AG20443 (cell line): Measurements from ENCODE around the gene ZNF800.

Experiments used
- DNase-seq: peaks from one replicate; pipeline ENCODE4 v3.0.0; 2012; ENCODE audit warnings: low spot score, mixed read lengths

ZNF800 gene

DNA sequence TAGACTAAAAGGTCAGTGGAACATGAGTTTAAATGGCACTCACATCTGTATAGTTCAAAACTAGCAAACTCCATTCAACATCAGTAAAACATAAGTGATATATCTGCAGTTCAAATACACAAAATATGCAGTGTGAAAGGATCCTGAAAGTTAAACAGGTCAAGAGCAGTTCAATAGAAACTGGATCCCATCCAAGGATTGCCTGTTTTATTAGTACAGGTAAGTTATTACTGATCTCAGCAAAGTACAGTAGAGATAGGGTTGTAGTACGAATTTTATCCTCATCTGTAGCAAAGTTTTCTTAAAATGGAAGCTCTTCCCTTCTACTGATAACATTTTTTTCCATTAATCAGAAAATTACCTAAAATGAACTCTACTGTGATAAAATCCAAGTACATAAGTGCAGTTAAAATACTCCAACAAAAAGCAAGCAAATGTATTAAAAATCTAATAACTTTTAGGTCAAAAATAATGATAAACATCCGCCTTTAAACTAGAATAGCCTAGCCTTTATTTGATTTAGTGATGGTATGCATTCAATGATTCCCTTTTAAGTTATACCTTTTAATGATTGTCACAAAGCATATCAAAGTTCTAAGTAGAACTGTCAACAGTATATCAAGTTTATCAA lies 2.2 kb downstream of the ZNF800 start:
- no peak for DNase-seq

- DNase-seq = no peak
These were observed 3.2 kb downstream of the ZNF800 start for GRCh38 chr7:127389321-127389720.

- no peak for DNase-seq
These were observed 4.5 kb downstream of the ZNF800 start for GRCh38 chr7:127387974-127388373.

- no peak for DNase-seq
These were observed 9.2 kb downstream of the ZNF800 start for GRCh38 chr7:127383123-127383835.

- DNase-seq = no peak
These were observed 10.0 kb downstream of the ZNF800 start for GRCh38 chr7:127382301-127383085.

GRCh38 chr7:127380479-127380878 lies 12.0 kb downstream of the ZNF800 start:
- DNase-seq = no peak

GRCh38 chr7:127379642-127380041 lies 12.9 kb downstream of the ZNF800 start:
- DNase-seq = no peak

DNA sequence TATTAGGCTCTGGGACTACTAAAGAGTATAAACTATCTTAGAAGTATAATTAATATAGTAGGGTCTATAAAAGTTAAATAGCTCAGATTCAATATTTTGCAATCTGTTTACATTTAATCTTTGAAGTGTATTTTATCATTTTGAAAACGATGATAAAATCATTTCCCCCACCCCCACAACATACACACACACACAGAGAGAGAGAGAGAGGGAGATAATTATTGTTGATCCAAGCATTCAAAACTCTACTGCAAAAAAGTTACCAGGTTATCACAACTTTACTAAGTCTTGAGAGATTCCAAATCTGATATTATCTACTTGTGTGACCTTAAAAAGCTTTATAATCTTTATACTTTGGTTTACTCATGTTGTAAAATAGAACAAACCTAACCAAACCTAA lies 14.0 kb downstream of the ZNF800 start:
- DNase-seq = no peak

DNA sequence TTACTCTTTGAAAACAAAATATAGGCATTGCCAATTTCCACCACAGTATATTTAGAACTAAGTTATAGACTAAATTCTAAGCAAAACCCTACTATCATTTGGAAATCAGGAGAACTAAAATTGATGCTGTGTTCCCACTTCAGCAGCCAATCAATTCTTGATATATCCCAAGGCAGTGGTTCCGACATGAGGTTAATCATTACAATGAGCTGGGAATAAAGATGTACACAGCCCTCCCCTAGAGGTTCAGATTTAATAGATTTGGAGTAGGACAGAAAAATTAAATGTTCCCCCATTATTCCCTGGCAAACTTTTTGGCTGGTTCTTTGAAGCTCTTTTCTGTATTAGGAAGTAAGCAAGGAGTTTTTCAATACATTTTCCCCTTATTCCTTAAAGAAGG lies 15.1 kb downstream of the ZNF800 start:
- no peak for DNase-seq

- no peak for DNase-seq
These were observed 16.9 kb downstream of the ZNF800 start for GRCh38 chr7:127375631-127376030.

DNA sequence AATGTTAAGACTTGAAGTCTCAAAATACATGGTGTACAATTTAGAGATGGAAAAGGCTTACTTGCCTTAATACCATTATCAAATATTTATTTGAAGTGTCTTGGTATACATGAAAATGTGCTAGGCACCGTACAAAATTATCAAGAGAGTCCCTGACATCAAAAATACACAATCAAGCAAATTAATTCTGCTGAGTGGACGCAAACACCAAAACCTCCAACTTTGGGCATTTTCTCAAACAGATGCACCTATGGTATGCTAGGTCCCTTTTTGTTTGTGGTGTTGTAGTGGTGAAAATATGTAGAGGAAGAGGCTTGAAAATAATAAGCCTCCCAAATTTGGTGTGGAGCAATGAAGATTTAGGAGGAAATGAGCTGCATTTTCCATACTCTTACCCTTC lies 24.8 kb downstream of the ZNF800 start:
- no peak for DNase-seq

DNA sequence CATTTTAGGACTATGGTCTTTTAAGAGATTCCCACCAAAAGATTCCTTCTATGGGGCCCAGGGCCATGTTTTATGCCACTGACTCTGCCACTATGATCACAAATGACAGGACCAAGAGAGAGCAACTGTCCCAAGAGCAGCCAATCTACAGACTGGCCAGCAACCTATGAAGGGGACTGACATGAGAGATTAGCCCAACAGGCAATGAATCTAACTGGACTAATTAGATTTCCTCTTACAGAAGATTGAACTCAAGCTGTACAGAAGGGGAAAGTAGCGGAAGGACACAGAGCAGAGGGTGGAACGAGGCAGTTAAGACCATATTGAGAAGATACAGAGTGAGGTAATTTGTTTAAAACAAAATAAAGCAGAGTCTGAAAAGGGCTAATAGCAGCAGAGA lies 25.8 kb downstream of the ZNF800 start:
- no peak for DNase-seq

GRCh38 chr7:127365957-127366315 lies 26.6 kb downstream of the ZNF800 start:
- DNase-seq = no peak

DNA sequence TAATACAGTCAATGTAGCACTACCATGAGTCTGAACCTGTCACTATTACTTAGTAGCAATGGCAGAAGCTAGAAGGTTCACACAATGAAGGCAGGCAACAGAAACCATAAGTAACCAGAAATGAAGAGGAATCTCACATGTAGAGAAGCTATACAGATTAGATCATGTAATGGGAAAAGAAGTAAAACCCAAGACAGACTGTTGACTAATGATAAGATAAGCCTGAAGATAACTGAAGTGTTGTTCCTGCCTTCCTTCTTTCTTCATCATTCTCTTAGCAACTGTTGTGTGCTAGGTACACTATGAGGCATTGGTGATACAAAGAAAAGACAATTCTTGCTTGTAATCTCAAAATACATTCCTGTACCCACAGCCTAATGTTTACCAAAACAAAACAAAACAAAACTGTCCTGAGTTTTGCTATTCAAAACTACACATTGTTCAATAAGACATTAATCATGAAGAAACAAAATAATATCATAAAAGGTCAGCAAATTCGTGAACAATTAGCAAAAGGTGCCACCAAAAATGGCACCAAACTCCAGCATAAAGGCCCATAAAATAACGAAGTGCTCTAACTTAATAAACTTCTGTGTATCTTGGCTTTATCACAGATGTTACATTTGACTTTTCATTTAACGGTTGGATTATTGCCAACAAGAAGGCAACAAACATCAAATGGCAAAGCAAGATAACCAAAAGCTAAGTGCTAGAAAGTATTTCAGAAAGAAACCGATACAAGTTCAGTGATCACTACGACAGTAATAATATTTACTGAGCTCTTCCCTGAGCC lies 27.1 kb downstream of the ZNF800 start:
- DNase-seq = no peak

DNA sequence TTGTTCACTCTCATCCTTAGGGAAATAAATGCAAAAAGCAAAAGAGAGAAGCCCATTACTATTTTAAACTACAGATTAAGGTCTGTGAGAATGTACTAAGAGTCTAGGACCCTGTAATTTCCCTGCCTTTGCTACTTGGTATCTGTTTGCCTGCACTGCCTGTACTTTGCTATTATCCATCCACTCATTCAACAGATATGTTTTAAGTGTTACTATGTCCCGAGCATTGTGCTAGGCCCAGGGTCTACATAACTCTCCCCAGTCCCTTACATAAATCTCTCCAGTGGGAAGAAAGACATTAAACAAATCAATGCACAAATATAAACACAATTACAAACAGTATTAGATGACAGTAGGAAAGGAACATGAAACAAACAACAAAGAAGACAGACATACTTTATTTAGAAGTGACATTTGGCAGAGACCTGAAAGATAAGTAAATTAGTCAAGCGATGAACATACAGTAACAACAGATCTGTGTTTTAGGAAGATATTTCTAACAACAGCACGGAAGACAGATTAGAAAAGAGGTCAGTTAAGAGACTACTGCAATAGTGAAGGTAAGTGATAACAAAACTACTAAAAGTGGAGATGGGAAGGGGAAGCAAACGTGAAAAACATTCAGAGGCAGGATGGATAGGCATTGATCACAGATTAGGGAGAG lies 30.0 kb downstream of the ZNF800 start:
- no peak for DNase-seq

DNA sequence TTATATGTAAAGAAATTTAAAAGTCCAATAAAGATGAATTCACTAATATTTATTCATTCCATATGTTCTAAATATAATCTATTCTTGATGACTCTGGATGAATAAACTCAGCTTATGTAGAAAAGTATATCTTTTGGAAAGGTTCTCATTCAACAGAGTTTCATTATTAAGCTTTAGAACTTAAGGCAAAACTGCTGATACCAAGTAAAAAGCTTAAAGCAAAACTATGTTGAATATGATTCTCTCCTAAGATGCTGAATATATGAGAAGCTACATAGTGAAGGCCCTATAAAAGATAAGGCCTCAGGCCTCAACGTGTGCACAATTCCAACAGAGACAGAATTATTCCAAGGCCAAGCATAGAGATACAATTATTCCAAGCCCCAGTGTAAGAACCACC lies 30.8 kb downstream of the ZNF800 start:
- no peak for DNase-seq

DNA sequence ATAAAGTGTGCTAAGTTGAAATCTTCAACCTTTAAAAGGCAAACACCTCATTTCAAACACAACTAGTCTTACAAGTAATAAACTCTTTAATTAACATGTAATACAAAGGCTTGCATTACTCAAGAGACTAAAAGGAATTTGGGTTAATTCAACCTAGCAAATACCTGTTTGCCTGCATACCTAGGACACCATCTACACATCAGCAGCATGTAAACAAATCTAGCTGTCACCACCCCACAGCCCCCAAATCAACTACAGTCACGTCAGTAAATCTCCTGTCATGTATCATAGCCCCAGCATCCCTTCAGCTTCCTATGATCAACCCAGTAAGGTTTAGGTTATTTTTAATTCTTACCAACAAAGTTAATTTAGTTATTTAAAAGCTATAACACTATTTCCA lies 33.5 kb downstream of the ZNF800 start:
- no peak for DNase-seq

GRCh38 chr7:127353897-127354296 lies 38.6 kb downstream of the ZNF800 start:
- no peak for DNase-seq

- DNase-seq = no peak
These were observed 41.9 kb downstream of the ZNF800 start for GRCh38 chr7:127350586-127350985.

GRCh38 chr7:127349881-127350280 lies 42.6 kb downstream of the ZNF800 start:
- no peak for DNase-seq

GRCh38 chr7:127348247-127348631 lies 44.3 kb downstream of the ZNF800 start:
- DNase-seq = no peak
